Ramos (cell line): ENCODE measurements around the gene PELI3.

Experiments
- in situ Hi-C: fragments of 300-500 bp; cut with MboI; formaldehyde crosslinking; loops from one replicate; pipeline ENCODE4 v1.14.3; 2022; ENCODE audit warnings: low sequenced_read_pairs; ENCODE audit not compliant: unreplicated experiment

The PELI3 gene

DNA sequence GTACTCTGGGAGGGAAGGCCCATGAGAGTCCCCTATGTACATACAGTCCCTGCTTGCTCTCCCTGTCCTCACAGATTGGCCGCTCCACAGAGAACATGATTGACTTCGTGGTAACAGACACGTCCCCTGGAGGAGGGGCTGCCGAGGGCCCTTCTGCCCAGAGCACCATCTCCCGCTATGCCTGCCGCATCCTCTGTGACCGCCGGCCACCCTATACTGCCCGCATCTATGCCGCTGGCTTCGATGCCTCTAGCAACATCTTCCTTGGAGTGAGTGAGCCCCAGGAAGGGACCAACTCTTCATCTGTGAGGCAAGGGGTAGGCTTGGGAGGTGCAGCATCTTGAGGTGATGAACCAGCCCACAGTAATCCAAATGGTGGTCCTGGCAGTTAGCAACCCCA is 6.5 kb downstream of the PELI3 start:
- in situ Hi-C loops = no loop called here

DNA sequence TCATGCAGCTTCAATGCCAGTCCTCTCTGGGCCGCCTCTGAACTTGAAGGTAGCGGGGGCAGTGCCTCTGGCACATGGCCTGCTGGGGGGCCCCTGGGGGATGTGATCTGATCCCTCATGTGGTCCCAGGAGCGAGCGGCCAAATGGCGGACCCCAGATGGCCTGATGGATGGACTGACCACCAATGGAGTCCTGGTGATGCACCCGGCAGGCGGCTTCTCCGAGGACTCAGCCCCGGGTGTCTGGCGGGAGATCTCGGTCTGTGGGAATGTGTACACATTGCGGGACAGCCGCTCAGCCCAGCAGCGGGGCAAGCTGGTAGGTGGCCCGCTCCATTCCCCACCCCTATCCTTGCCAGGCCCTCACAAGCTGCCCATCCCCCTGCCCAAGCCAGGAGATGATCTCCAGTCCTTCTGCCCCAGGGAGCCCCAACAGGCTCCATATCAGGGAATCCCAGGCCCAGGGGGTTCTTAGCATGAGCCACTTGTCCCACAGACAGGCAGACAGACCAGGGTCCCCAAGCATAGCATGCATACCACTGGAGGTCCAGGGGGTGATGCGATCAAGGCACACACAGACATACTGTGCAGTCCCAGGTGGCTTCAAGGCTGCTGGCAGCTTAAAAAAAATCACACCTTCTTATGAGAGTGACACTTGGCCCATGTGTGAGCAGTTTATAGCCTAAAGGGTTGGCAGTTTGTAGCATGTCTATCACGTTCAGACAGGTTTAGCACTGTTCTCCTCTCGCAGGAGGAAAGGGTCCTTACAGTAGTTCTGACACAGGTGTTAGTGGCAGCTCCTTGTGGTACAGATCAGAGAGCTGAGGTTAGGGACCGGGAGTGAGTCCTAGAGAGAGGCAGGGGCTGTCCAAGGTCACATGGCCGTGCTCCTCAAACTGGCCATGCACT is 7.2 kb downstream of the PELI3 start:
- in situ Hi-C loops = no loop called here

DNA sequence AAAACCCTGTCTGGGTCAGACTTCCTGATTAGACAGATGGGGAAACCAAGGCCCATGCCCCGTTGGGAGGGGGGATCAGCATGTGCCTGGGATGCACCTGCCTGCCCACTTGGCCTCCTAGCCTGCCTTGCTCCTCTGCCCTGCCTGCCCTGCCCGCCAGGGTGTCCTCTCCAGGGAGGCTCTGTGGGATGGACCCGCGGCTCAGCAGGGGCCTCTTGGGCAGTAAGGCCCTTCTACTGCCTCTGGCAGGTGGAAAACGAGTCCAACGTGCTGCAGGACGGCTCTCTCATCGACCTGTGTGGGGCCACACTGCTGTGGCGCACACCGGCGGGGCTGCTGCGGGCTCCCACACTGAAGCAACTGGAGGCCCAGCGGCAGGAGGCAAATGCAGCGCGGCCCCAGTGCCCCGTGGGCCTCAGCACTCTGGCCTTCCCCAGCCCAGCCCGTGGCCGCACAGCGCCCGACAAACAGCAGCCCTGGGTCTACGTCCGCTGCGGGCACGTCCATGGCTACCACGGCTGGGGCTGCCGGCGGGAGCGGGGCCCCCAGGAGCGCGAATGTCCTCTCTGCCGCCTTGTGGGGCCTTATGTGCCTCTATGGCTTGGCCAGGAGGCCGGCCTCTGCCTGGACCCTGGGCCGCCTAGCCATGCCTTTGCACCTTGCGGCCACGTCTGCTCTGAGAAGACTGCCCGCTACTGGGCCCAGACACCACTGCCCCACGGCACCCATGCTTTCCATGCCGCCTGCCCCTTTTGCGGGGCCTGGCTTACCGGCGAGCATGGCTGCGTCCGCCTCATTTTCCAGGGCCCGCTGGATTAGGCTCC is 8.9 kb downstream of the PELI3 start:
- in situ Hi-C loops = loop anchor here (5.0 kb wide), 1 partner anchor 68 kb away; no protein-coding TSS in a partner anchor

DNA sequence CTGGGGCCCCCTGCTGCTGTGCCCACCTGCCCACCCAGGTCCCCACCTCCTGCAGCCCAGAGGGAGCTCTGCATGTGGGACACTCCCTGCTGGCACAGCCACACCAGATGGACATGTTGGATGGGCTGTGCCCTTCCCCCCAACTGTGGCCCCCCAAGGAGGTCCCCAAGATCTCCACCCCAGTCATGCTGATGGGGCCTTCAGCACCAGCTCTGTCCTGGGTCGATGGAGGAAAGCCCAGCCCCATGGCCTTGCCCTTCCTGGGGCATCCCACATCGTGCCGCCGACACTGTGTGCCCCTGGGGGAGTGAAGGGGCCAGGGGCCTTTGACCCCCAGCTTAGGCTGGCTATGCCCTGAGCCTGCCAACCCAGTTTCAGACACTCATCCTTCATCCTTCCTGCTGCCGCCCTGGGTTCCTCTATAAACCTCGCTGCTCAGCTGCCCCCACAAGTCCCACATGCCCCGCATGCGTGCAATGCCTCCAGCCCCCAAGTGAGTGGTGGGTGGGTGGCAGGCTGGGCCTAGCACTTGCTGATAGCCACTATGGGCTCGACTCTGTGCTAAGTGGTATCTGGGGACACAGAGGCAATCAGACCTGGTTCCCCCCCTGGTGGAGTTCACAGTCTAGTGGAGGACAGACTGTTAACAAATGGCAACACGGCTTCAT is 9.6 kb downstream of the PELI3 start:
- in situ Hi-C loops = loop anchor here (5.0 kb wide), 1 partner anchor 69 kb away; no protein-coding TSS in a partner anchor

DNA sequence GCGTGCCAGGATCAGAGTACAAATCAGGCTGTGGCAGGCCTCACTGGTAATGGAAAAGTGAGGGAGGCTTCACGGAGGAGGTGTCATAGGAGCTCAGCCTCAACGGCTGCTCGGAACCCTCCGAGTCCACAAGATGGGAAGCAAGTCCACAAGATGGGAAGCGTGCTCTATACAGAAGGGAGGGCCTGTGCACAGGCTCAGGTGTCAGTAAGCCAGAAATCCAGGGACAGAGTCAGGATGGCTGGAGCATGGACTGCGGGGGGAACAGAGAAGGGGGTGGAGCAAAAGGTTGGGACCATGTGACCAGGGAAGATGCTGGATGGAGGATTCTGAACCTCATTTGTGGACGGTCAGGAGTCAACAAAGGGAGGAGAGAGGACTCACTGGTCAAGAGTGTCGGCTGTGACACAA is 10.1 kb downstream of the PELI3 start:
- in situ Hi-C loops = loop anchor here (5.0 kb wide), 1 partner anchor 70 kb away; no protein-coding TSS in a partner anchor

DNA sequence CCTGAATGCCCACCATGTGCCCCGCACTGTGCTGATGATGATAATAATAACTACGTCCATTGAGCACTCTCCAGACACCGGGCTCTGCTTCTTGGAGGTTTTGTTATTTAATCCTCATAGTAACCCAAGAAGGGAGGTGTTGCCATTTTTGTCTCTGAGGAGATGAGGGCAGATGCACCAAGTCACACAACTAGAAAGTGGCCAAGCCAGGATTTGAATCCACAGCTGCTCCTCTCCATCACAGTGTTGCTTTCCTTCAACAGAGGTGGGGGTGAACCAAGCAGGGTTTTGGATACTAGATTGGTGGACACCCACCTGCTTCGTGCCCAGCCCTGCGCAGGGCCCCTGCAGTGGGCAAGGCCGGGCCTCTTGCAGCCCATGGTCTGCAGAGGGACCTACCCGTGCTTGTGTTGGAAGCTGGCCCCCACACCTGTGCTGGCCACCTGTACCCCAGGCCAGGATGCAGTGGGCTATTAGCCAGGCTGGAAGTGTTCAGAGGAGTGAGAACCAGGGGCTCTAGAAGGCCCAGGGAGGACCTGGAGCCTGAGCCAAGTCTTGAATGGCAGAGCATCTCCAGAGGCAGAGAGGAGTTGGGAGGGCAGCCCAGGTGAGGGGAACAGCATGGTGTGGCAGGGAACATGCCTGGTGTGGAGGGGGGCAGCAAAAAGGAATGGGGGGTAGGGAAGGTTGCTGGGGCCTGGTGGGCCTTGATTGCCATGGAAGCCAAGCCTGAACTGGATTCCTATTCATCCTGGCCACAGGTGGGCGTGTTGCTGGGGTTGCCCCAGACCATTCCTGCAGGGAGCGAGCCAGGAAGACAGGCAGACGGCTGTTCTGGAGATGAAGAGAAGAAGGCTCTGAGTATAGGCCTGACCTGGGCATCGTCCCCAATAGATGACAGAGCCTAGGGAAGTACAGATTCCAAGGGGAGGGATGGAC is 10.8 kb downstream of the PELI3 start:
- in situ Hi-C loops = loop anchor here (5.0 kb wide), 1 partner anchor 70 kb away; no protein-coding TSS in a partner anchor

DNA sequence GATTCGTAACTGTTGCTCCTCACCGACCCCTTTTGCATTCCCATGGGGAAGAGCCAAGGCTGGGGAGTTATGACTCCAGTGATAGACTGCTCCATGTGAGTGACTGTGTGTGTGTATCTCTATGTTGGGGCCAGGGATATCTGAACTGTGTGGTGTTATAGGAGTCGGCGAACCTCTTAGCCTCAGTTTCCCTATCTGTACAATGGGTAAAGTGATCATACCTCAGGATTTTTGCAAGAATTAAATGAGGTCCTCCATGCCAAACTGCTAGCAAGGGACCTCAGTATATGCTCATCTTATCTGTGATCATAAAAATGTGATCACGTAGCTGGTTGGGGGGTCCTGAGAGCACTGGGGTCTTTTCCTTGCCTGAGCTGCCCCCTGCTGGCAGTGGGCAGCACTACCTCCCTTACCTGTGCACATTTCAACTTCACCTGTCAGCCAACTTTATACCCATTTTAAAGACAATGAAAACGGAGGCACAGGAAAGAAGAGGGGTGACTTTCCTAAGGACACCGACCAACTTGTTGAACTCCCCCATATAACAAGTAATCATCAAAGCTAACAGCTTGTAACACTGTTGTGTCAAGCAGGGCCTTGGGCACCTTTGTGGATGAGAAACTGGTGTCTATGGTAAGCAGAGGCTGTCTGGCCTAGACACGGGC is 12.2 kb downstream of the PELI3 start:
- in situ Hi-C loops = loop anchor here (5.0 kb wide), 1 partner anchor 72 kb away; no protein-coding TSS in a partner anchor

DNA sequence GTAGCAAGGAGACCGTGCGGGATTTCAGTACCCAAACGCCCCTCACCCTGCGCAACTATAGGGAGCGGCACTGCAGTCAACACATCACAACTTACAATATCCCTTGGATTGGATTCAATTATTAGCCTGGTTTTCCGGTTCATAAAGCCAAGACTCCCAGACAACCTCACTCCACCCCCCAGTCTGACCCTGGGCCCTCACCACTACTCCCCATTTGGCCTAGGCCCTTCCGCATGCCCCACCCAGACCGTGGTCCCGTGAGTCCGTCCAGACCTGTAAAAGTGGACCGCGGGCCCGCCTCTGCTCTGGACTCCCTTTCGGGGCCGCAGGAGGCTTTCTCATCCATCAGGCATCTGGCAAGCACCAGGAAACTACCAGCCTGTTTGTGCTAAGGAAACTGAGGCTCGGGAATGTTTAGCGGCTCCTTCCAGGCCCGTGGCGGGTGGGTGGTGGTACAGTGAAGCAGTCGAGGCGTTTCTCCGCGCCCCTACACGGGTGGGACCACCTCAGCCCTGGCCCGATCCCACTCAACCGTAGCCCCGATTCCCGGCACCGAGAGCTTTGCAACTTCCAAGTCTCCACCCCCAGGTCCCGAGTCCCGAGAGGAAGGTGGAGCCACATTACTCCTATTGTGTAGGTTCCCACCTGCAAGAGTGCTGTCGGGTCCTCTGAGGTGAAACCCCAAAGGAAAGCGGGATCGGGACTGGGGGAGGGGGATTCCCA is 12.8 kb downstream of the PELI3 start:
- in situ Hi-C loops = loop anchor here (5.0 kb wide), 1 partner anchor 72 kb away; no protein-coding TSS in a partner anchor

DNA sequence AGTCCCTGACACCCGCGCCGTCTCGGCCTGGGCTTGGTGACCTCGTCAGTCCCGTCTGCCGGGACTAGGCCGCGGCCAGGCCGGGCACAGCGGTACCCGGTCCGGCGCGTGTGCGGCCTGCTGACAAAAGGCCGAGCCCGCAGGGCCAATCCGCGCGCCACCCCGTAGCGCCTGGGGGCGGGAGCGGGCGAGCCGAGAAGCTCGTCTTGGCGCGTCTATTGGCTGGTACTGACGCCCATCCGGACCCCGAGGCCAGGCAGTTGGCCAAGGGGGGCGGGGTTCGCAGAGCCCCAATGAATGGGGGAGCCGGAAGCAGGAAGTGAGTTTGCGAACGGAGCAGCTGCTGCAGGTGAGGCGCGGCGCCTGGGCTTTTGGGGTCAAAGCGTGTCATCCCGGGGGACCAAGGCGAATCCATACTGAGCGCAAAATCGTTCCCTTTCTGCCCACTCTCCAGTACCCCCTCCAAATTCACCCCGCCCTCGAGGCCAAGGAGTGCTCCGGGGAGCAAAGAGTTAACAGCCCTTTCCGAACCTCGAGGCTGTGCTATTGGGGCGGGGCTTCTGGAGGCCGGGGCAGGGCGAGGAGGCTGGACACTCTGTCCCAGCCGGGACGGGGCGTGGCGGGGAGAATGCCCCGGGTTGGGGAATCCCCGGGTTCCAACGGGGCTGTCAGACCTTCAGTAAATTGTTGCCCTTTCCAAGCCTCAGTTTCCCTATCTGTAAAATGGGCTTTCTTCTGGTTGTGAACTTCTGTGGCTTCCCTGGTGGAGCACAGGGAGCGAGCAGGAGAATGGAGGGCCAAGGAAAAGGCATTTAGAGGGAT is 13.6 kb downstream of the PELI3 start, which contains the start of gene DPP3:
Gene DPP3 (plus strand): TSS at position 318 of the 822 bp plus-strand sequence. CDS start 1,767 bp downstream, outside the sequence.
- in situ Hi-C loops = no loop called here

DNA sequence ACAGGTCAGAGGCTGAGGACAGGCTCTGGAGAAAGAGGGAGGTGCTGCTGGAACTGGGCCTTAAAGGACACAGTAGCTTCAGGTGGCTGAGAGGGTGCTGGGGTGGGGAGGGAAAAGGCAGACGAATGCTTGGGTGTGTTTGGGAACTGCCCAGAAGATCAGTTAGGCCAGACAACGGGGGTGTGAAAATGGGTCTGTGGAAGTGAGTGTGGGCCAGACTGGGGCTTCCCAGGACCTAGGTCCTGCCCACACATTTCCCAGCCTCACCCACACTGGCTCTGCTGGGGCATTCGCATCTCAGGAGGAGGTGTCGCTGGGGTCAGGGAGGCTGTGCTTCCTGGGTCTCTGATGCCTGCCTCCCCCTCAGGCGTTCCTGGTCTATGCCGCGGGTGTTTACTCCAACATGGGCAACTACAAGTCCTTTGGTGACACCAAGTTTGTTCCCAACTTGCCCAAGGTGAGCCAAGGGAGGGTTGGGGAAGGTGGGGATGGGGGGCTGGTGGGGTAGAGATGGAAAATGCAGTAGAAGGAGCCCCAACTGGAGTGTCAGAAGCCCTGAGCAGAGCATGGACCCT is 18.2 kb downstream of the PELI3 start:
- in situ Hi-C loops = no loop called here

DNA sequence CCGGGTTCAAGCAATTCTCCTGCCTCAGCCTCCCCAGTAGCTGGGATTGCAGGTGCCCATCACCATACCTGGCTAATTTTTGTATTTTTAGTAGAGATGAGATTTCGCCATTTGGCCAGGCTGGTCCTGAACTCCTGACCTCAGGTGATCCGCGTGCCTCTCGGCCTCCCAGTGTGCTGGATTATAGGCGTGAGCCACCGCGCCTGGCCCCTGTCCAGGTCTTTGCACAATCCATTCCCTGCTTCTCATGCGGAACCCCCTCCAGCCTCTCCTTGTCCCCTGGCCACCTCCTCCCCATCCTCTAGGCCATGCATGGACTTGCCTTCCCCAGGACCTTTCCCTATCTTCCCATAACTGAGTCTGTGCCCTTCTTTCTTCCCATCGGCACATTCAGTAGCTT is 22.3 kb downstream of the PELI3 start:
- in situ Hi-C loops = no loop called here

DNA sequence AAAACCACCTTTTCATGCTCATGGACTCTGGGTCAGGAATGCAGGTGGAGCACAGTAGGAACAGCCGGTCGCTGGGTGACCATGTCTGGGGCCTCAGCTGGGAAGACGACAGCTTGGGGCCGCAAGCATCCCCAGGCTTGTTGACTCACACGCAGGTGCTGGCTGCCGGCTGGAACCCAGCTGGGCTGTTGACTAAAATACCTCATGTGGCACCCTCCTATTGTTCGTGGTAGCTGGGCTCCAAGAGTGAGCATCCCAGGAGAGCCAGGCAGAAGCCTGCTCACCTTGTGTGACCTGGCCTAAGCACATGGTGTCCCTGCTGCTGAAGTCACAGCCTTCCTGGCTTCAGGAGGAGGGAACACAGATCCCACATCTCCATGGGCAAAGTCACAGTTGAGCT is 22.9 kb downstream of the PELI3 start:
- in situ Hi-C loops = no loop called here

DNA sequence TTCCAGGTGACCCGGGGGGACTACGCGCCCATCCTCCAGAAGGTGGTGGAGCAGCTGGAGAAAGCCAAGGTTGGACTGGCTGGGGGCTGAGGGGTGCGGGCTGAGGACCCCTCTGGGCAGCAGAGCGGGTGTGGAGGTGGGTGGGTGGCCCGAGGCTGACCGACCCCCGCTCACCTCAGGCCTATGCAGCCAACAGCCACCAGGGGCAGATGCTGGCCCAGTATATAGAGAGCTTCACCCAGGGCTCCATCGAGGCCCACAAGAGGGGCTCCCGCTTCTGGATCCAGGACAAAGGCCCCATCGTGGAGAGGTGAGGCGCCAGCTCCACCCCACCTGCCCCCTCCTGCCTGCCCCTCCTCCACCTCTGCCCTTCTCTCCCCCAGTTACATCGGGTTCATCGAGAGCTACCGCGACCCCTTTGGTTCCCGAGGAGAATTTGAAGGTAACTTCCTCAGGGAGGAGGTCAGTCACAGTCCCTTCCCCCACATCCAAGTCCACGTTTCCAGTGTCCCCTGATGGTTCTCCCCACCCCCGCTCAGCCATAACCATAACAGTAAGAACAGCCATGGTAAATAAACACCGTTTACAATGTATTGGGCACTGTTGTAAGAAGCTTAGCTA is 24.7 kb downstream of the PELI3 start:
- in situ Hi-C loops = no loop called here

DNA sequence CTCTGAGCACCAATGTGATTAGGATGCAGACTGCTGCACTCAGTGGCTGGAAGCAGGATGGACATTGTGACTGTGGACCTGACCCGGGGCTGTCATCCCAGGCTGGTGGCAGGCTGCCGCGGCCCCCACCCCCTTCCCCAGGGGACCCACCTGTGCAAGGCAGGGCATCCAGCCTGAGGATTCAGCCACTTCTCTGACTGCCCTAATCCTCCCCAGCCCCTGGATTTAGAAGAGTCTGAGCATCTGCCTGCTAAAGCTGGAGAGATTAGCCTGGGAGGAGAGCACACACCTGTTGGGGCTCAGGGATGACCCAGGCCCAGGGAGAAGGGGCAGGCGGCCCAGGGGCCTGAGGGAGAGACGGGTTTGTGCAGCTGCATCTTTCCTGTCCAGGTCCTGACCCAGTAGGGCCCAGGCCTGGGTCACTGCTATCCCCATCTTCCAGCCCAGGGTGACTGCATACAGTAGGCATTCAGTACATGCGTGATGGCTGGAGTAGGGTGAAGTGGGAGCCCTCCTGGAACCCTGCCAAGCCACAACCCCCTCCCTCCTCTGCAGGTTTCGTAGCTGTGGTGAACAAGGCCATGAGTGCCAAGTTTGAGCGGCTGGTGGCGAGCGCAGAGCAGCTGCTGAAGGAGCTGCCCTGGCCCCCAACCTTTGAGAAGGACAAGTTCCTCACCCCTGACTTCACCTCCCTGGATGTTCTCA is 25.6 kb downstream of the PELI3 start:
- in situ Hi-C loops = no loop called here

DNA sequence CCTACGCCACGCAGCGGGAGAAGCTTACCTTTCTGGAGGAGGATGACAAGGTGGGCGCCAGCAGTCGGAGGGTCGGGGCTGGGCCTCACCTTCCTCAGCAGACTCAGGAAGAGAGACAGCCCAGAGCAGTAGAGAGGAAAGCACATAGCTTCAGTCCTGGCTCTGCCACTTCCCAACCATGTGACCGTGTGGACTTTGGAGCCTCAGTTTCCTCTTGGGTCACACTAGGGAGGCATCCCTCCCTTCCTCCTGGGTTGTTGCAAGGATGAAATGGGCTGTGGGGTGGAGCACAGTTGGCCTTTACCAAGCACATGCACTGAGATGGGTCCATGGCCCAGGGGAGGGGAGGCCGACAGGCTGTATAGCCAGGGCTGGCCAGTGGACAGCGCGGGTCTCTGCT is 26.4 kb downstream of the PELI3 start:
- in situ Hi-C loops = no loop called here

DNA sequence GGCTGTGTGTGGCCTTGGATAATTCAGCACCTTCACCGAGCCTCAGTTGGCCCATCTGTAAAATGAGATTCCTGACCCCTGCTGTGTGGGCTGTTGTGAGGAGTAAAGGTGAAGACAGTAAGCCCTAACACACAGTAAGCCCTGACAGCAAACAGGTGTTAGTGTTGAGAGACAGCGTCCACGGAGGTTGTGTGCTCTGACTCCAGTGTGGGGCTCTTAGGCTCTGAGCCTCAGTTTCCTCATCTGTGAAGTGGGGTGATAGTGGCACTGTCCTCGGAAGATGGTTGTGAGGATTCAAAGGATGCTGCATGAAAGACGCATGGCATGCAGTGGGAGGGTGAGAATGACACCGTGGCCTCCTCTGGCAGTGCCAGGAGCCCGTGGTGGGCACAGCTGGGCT is 27.8 kb downstream of the PELI3 start:
- in situ Hi-C loops = no loop called here
